Common myeloid progenitor, CD34-positive (primary cell): ENCODE results near the gene EFHD1.
"Not testable (repeated sequence)": the region's sequence is repeated elsewhere in the genome, so short reads cannot be mapped to it uniquely, and the experiment has no call there.

Experiments used
- CTCF ChIA-PET: fragments of 350-600 bp; sonication (Branson Sonifier 250); formaldehyde crosslinking; loops from one replicate; lab custom pipeline; 2021; ENCODE audit warnings: antibody characterized with exemption; lab: Charles Lee
- POLR2A ChIA-PET: fragments of 350-600 bp; sonication (Branson Sonifier 250); formaldehyde crosslinking; loops from one replicate; lab custom pipeline; 2021; ENCODE audit warnings: antibody characterized with exemption; lab: Charles Lee
- DNase-seq, 3 donors: peaks; one replicate each; pipeline versions ENCODE4 v3.0.0 to v3.0.0-alpha.2; 2013
- H3K27ac ChIP-seq, 2 experiments: 1 replicate in 1 of 2; 2 replicates in 1 of 2; pipeline ENCODE4 v1.7.0; 2013; ENCODE audit warnings: inconsistent platforms in 2 of 2, low read length in 2 of 2, mild to moderate bottlenecking in 2 of 2, low read depth in 1 of 2, moderate library complexity in 1 of 2; ENCODE audit not compliant: severe bottlenecking in 2 of 2, insufficient read depth in 1 of 2, poor library complexity in 1 of 2
- H3K27me3 ChIP-seq, 5 experiments: replicated peaks in 2 of 5; 1 replicate in 3 of 5; 2 replicates in 2 of 5; pipeline versions ENCODE4 v1.6.1 to v1.7.0; 2013; ENCODE audit warnings: low read length in 4 of 5, mild to moderate bottlenecking in 2 of 5, moderate library complexity in 2 of 5, inconsistent platforms in 1 of 5; ENCODE audit not compliant: insufficient read depth in 5 of 5, control insufficient read depth in 4 of 5
- H3K36me3 ChIP-seq, 4 experiments: 1 replicate in 2 of 4; 2 replicates in 2 of 4; pipeline versions ENCODE4 v1.6.1 to v1.7.0; 2013; ENCODE audit warnings: low read length in 3 of 4, control low read depth in 1 of 4, mild to moderate bottlenecking in 1 of 4; ENCODE audit not compliant: control insufficient read depth in 4 of 4, insufficient read depth in 4 of 4
- H3K4me1 ChIP-seq, 4 experiments: 1 replicate in 3 of 4; 2 replicates in 1 of 4; pipeline versions ENCODE4 v1.6.1 to v1.7.1; 2013; ENCODE audit warnings: low read length in 3 of 4, mild to moderate bottlenecking in 3 of 4, control low read depth in 1 of 4, inconsistent platforms in 1 of 4, moderate library complexity in 1 of 4; ENCODE audit not compliant: control insufficient read depth in 4 of 4, insufficient read depth in 4 of 4; ENCODE audit errors: control extremely low read depth in 1 of 4
- H3K4me3 ChIP-seq, 7 experiments: 1 replicate in 4 of 7; 2 replicates in 3 of 7; pipeline versions ENCODE4 v1.5.1 to v1.7.0; 2013; ENCODE audit warnings: mild to moderate bottlenecking in 7 of 7, low read length in 6 of 7, moderate library complexity in 6 of 7, inconsistent platforms in 2 of 7, low read depth in 2 of 7, control low read depth in 1 of 7; ENCODE audit not compliant: insufficient read depth in 4 of 7, control insufficient read depth in 1 of 7; ENCODE audit errors: extremely low read depth in 1 of 7
- H3K9me3 ChIP-seq, 5 experiments: 1 replicate in 4 of 5; 2 replicates in 1 of 5; pipeline versions ENCODE4 v1.6.1 to v1.7.1; 2013; ENCODE audit warnings: low read length in 4 of 5, mild to moderate bottlenecking in 2 of 5, inconsistent platforms in 1 of 5, low read depth in 1 of 5, moderate library complexity in 1 of 5; ENCODE audit not compliant: control insufficient read depth in 4 of 5, insufficient read depth in 2 of 5; ENCODE audit errors: control extremely low read depth in 1 of 5
- WGBS: methylation state at CpG from one replicate; pipeline ENCODE4 v1.1.5; 2013; ENCODE audit not compliant: insufficient coverage; 5-methylcytosine and 5-hydroxymethylcytosine counted together

The EFHD1 gene

DNA sequence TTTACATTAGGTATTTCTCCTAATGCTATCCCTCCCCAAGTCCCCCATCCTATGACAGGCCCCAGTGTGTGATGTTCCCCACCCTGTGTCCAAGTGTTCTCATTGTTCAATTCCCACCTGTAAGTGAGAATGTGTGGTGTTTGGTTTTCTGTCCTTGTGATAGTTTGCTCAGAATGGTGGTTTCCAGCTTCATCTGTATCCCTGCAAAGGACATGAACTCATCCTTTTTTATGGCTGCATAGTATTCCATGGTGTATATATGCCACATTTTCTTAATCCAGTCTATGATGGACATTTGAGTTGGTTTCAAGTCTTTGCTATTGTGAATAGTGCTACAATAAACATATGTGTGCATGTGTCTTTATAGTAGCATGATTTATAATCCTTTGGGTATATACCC lies 86.7 kb downstream of the EFHD1 start:
- H3K27me3 ChIP-seq, DNase-seq, H3K9me3 ChIP-seq, H3K4me3 ChIP-seq, H3K27ac ChIP-seq, POLR2A ChIA-PET: not testable (repeated sequence)
- Histone ChIP-seq H3K4me1 (peaks cover 0 to 22% (median 8%) of the 10 kb centered on the region in 4 experiments), H3K36me3 (peaks cover 20 to 27% (median 24%) of the 10 kb centered on the region in 4 experiments)
- CTCF ChIA-PET, result interaction anchor here (0.8 to 1.8 kb wide), 4 partner anchors 9 to 106 kb away, joined by 3 to 9 read pairs (median 4); no protein-coding TSS in a partner anchor

DNA sequence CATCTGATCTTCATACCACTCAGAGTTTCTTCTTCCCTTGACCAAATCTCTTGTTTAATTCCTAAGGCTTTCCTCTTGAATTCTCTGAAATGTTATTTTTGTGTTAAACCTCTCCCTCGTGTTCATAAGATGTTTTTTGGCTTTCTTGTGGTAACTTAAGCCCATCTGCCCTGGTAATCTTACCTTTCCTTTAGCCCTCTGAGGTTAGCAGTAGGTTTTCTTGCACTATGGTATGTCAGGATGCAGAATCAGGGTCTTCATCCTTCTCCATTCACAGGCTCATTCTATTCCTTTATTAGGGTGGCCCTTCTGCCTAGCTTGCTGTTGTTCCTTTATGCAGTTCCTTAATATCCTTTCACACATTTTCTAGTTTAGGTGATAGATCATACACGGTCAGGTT lies 87.9 kb downstream of the EFHD1 start:
- no peaks in the 10 kb centered on the region for H3K27me3 ChIP-seq
- H3K9me3 ChIP-seq, result no peaks in the 10 kb centered on the region
- peaks cover 23 to 35% (median 29%) of the 10 kb centered on the region in 4 experiments for H3K36me3 ChIP-seq
- H3K4me3 ChIP-seq, result no peak overlapping the region
- POLR2A ChIA-PET, result no interaction called here
- no peak for DNase-seq
- WGBS, result no CpG with 5 or more reads among the region's 2 CpGs
- H3K27ac ChIP-seq, result peak overlapping the region in 1 of 2 experiments; percentile 10
- peaks cover 0 to 22% (median 8%) of the 10 kb centered on the region in 4 experiments for H3K4me1 ChIP-seq
- CTCF ChIA-PET, result no interaction called here

DNA sequence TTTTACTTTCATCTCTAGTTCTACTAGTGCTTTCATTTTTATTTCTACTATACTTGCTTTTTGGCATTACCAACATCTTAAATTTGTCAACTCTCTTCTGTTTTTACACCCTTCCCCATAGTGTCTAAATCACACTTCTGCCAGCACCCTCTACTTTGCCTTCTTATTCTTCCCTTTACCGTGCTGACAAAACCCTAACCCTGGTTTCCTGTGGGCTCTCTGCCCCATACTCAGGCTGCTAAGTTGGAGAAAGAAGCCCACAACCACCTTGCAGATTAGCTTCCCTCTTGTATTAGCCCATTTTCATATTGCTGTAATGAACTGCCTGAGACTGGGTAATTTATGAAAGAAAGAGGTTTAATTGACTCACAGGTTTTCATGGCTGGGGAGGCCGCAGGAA lies 88.5 kb downstream of the EFHD1 start:
- H3K4me1 ChIP-seq, result peaks cover 0 to 23% (median 8%) of the 10 kb centered on the region in 4 experiments

DNA sequence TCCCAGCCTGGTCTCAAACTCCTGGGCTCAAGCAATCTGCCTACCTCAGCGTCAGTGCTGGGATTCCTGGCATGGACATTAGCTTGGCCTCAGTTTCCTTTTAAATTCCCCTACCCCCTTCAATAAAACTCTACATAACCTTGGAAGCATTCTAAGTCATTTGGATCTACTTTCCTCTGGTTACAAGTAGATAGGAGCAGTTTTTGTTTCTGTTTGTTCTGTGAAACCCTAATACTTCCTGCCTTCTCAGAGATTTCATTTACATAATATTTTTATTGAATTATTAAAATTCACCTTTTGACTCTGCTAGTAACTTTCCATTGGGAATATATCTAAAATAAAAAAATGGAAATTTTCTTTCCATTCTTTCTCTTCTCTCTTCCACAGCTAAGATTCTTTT lies 89.6 kb downstream of the EFHD1 start:
- Histone ChIP-seq H3K27me3 (no peaks in the 10 kb centered on the region), H3K27ac (no peak overlapping the region), H3K4me1 (peaks cover 0 to 28% (median 8%) of the 10 kb centered on the region in 4 experiments), H3K36me3 (peaks cover 19 to 32% (median 23%) of the 10 kb centered on the region in 4 experiments), H3K4me3 (no peak overlapping the region), H3K9me3 (no peaks in the 10 kb centered on the region)
- 100% methylated on average over 1 of the region's 1 CpG for WGBS
- ChIA-PET CTCF (interaction anchor here (1.1 kb wide), 1 partner anchor 9 kb away, joined by 3 read pairs; no protein-coding TSS in a partner anchor), POLR2A (no interaction called here)
- no peak for DNase-seq

More for the DNA sequence above, 88.5 kb downstream of the EFHD1 start:
- Histone ChIP-seq H3K9me3 (no peaks in the 10 kb centered on the region), H3K27me3 (no peaks in the 10 kb centered on the region), H3K27ac (peak overlapping the region in 1 of 2 experiments; percentile 10), H3K4me3 (peak overlapping the region in 1 of 7 experiments; percentile 5), H3K36me3 (peaks cover 21 to 35% (median 30%) of the 10 kb centered on the region in 4 experiments)
- 50% methylated on average over 2 of the region's 2 CpGs for WGBS
- CTCF ChIA-PET, result interaction anchor here (1.1 kb wide), 1 partner anchor 8 kb away, joined by 3 read pairs; no protein-coding TSS in a partner anchor
- POLR2A ChIA-PET, result no interaction called here
- DNase-seq, result peak in 2 of 3 donors; percentile 21 to 32

DNA sequence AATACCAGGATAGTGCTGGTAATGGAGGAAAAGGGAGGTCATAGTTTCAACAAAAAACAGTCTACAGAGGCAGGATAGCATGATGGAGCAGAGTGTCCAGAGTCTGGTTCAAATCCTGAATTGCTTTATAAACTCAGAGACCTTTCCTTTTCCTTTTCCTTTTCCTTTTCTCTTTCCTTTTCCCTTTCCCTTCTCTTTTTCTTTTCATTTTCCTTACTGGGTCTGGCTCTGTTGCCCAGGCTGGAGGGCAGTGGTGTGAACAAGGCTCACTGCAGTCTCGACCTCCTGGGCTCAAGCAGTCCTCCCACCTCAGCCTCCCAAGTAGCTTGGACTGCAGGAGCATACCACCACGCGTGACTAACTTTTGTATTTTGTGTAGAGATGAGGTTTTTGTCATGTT lies 95.4 kb downstream of the EFHD1 start:
- H3K27ac ChIP-seq, result no peak overlapping the region
- peaks cover 12 to 63% (median 27%) of the 10 kb centered on the region in 4 experiments for H3K36me3 ChIP-seq
- peaks cover 0 to 6% (median 0%) of the 10 kb centered on the region in 4 experiments for H3K4me1 ChIP-seq
- POLR2A ChIA-PET, result no interaction called here
- CTCF ChIA-PET, result interaction anchor here (1.4 to 1.6 kb wide), 3 partner anchors 9 to 12 kb away, joined by 4 to 9 read pairs (median 5); no protein-coding TSS in a partner anchor
- WGBS, result no CpG with 5 or more reads among the region's 3 CpGs
- no peaks in the 10 kb centered on the region for H3K9me3 ChIP-seq
- no peak for DNase-seq
- H3K4me3 ChIP-seq, result no peak overlapping the region
- H3K27me3 ChIP-seq, result no peaks in the 10 kb centered on the region

DNA sequence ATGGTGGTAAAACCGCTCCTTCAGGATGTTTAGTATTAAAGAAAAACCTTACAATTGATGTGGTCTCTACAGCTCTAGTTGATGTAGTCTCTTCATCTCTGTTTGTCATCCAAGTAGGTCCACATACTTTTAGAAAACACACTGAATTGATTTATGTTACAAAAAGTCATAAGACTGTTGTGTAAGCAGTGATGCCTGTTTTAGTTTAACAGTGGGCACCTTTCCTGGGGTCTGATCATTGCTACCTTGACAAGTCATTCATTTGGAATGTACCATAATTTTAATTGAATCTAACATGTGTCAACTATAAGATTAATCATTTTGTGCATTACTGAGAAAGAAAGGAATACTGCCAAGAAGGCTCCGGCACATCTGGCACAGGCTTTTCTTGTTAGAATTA lies 98.1 kb downstream of the EFHD1 start:
- Histone ChIP-seq H3K4me3 (no peak overlapping the region), H3K9me3 (no peaks in the 10 kb centered on the region), H3K4me1 (peaks cover 0 to 6% (median under 1%) of the 10 kb centered on the region in 4 experiments), H3K27me3 (no peaks in the 10 kb centered on the region), H3K36me3 (peaks cover 14 to 58% (median 29%) of the 10 kb centered on the region in 4 experiments), H3K27ac (no peak overlapping the region)
- no peak for DNase-seq
- WGBS, result 100% methylated on average over 1 of the region's 2 CpGs
- ChIA-PET CTCF (no interaction called here), POLR2A (no interaction called here)
